Hepatocyte (in vitro differentiated cells): ENCODE measurements around the gene SHC3. TPM values are rescaled to one million over a fixed set of nuclear protein-coding genes. Genes with fewer than 3 reads are reported as not detected.

Experiments used
- DNase-seq: peaks from one replicate; pipeline ENCODE4 v3.0.0-alpha.2; 2016; ENCODE audit warnings: low spot score
- H2AFZ ChIP-seq: fragments of 200-600 bp; sonication (generic); 2 replicates; pipeline ENCODE4 v1.6.0; 2016; ENCODE audit warnings: antibody characterized with exemption, mild to moderate bottlenecking
- H3K27ac ChIP-seq: fragments of 200-600 bp; sonication (generic); 2 replicates; pipeline ENCODE4 v1.5.1; 2016; ENCODE audit warnings: mild to moderate bottlenecking
- H3K27me3 ChIP-seq: fragments of 200-600 bp; sonication (generic); 2 replicates; pipeline ENCODE4 v1.6.1; 2016
- H3K36me3 ChIP-seq: fragments of 200-600 bp; sonication (generic); replicated peaks from 2 replicates; pipeline ENCODE4 v1.5.1; 2016; ENCODE audit warnings: low read depth; ENCODE audit not compliant: insufficient read depth
- H3K4me1 ChIP-seq: fragments of 200-600 bp; sonication (generic); 2 replicates; pipeline ENCODE4 v1.5.1; 2016; ENCODE audit warnings: mild to moderate bottlenecking, moderate library complexity; ENCODE audit not compliant: insufficient read depth
- H3K4me2 ChIP-seq: fragments of 200-600 bp; sonication (generic); 2 replicates; pipeline ENCODE4 v1.6.0; 2016
- H3K4me3 ChIP-seq: fragments of 200-600 bp; sonication (generic); 2 replicates; pipeline ENCODE4 v1.5.1; 2016; ENCODE audit warnings: mild to moderate bottlenecking
- H3K79me2 ChIP-seq: fragments of 200-600 bp; sonication (generic); 2 replicates; pipeline ENCODE4 v1.6.0; 2017; ENCODE audit warnings: mild to moderate bottlenecking
- H3K9me2 ChIP-seq: fragments of 200-600 bp; sonication (generic); replicated peaks from 2 replicates; pipeline ENCODE4 v1.6.0; 2017; ENCODE audit warnings: mild to moderate bottlenecking; ENCODE audit not compliant: insufficient read depth
- H3K9me3 ChIP-seq: fragments of 200-600 bp; sonication (generic); 2 replicates; pipeline ENCODE4 v1.5.1; 2016; ENCODE audit warnings: low read depth, mild to moderate bottlenecking
- H4K20me1 ChIP-seq: fragments of 200-600 bp; sonication (generic); 2 replicates; pipeline ENCODE4 v1.6.0; 2016; ENCODE audit warnings: mild to moderate bottlenecking; ENCODE audit not compliant: insufficient read depth, poor library complexity, severe bottlenecking
- CTCF ChIP-seq: fragments of 200-600 bp; sonication (generic); IDR thresholded peaks from 2 replicates; pipeline ENCODE4 v1.5.1; 2016; ENCODE audit warnings: antibody characterized with exemption, mild to moderate bottlenecking; ENCODE audit not compliant: poor library complexity
- EZH2 ChIP-seq: fragments of 200-600 bp; sonication (generic); IDR thresholded peaks from 2 replicates; pipeline ENCODE4 v1.6.1; 2016; ENCODE audit warnings: antibody characterized with exemption, mild to moderate bottlenecking, borderline replicate concordance
- EZH2phosphoT487 ChIP-seq: fragments of 200-600 bp; sonication (generic); IDR thresholded peaks from one replicate; pipeline ENCODE4 v1.6.1; 2018; ENCODE audit warnings: antibody characterized with exemption, mild to moderate bottlenecking, low read depth, moderate library complexity; ENCODE audit not compliant: unreplicated experiment, severe bottlenecking
- WGBS: methylation state at CpG from one replicate; pipeline ENCODE4 v1.1.6; 2016; ENCODE audit warnings: low lambda C conversion rate; ENCODE audit errors: missing lambda C conversion rate; 5-methylcytosine and 5-hydroxymethylcytosine counted together
- polyA plus RNA-seq: library from polyadenylated mRNA; unstranded; fragments of >200 nt; fragmentation: Nextera tagmentation; extraction: Ambion mirVana; gene quantifications from 2 replicates; pipeline ENCODE4 v1.2.1, GENCODE V29; 2016
- total RNA-seq: library from RNA; depleted of rRNA; stranded (reverse); fragments of >200 nt; gene quantifications from 2 replicates; pipeline ENCODE4 v1.2.3, GENCODE V29; 2014

Gene SHC3
- total and polyA plus RNA-seq, 2 experiments from 2014 or later, result 1.5 to 1.8 TPM

- 88% methylated on average over 3 of the region's 3 CpGs for WGBS
- no peak overlapping the region for H2AFZ ChIP-seq
- H3K27ac ChIP-seq, result no peak overlapping the region
- H3K36me3 ChIP-seq, result no peaks in the 10 kb centered on the region
- H3K79me2 ChIP-seq, result no peaks in the 10 kb centered on the region
- peaks cover 12% of the 10 kb centered on the region for H3K4me1 ChIP-seq
- no peak for TF ChIP-seq EZH2phosphoT487
- no peak for TF ChIP-seq CTCF
- no peak for TF ChIP-seq EZH2
- H3K9me3 ChIP-seq, result peaks cover 6% of the 10 kb centered on the region
- no peaks in the 10 kb centered on the region for H3K27me3 ChIP-seq
- no peaks in the 10 kb centered on the region for H4K20me1 ChIP-seq
- H3K4me3 ChIP-seq, result no peak overlapping the region
- no peak for DNase-seq
- no peak overlapping the region for H3K4me2 ChIP-seq
- no peaks in the 10 kb centered on the region for H3K9me2 ChIP-seq
These were observed 42.9 kb downstream of the SHC3 start for GRCh38 chr9:89135591-89136166.

DNA sequence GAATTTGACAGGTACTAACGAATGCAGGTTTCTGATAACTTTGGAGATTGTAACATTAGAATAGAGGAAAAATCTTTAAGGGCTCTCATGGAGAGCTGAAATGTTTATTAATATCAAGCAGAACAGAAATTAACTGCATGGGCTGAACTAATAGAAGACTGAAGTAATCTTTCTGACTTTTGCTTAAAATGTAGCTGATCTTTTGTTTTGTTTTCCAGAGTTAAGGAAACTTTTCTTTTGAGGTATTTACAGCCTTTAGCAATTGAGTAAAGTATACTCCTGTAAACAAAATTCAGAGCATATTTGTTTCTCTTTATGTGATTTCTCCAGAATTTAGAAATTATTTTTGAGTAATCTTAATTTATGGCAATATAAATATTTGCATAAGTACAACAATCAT lies 43.9 kb downstream of the SHC3 start:
- no peak for DNase-seq
- Histone ChIP-seq H3K9me3 (peaks cover 6% of the 10 kb centered on the region), H3K4me1 (peaks cover 9% of the 10 kb centered on the region), H3K4me2 (no peak overlapping the region), H3K27ac (no peak overlapping the region), H2AFZ (no peak overlapping the region), H3K27me3 (no peaks in the 10 kb centered on the region), H3K9me2 (no peaks in the 10 kb centered on the region), H3K36me3 (no peaks in the 10 kb centered on the region), H3K4me3 (no peak overlapping the region), H3K79me2 (no peaks in the 10 kb centered on the region), H4K20me1 (no peaks in the 10 kb centered on the region)
- WGBS, result 85% methylated on average over 1 of the region's 1 CpG
- TF ChIP-seq EZH2phosphoT487, result no peak
- no peak for TF ChIP-seq EZH2
- TF ChIP-seq CTCF, result no peak

GRCh38 chr9:89122949-89123348 lies 55.7 kb downstream of the SHC3 start:
- H2AFZ ChIP-seq, result no peak overlapping the region
- H3K9me2 ChIP-seq, result no peaks in the 10 kb centered on the region
- TF ChIP-seq CTCF (no peak), EZH2 (no peak), EZH2phosphoT487 (no peak)
- DNase-seq, result no peak
- WGBS, result 83% methylated on average over 2 of the region's 2 CpGs
- H3K79me2 ChIP-seq, result no peaks in the 10 kb centered on the region
- no peak overlapping the region for H3K4me2 ChIP-seq
- H3K36me3 ChIP-seq, result no peaks in the 10 kb centered on the region
- H4K20me1 ChIP-seq, result no peaks in the 10 kb centered on the region
- no peaks in the 10 kb centered on the region for H3K9me3 ChIP-seq
- H3K4me3 ChIP-seq, result no peak overlapping the region
- H3K4me1 ChIP-seq, result no peaks in the 10 kb centered on the region
- no peaks in the 10 kb centered on the region for H3K27me3 ChIP-seq
- no peak overlapping the region for H3K27ac ChIP-seq
